ENCODE measurements around the gene EIF5A. TPM values are rescaled to one million over a fixed set of nuclear protein-coding genes. Genes with fewer than 3 reads are reported as not detected.

EIF5A gene
- polyA plus RNA-seq, 1 donor (not counting 4 experiments of a cell fraction or from before 2014, with no cell fraction given): 948 TPM

GRCh38 chr17:7304179-7304578 is 3.2 kb upstream of the EIF5A start:
- Histone ChIP-seq H3K9me3 (ENCODE audit: control insufficient read depth, low read depth, low read length) (no peaks in the 10 kb centered on the region), H4K20me1 (ENCODE audit: control insufficient read depth, extremely low read depth, insufficient read depth, low read length) (peaks cover 8% of the 10 kb centered on the region), H3K27me3 (ENCODE audit: control insufficient read depth, extremely low read depth, insufficient read depth, low read length) (no peaks in the 10 kb centered on the region), H3K36me3 (ENCODE audit: control insufficient read depth in 2 of 2, extremely low read depth in 1 of 2, insufficient read depth in 2 of 2, low read length in 2 of 2) (peaks cover 1 to 2% of the 10 kb centered on the region in 2 experiments), H3K4me3 (ENCODE audit: control insufficient read depth in 2 of 3, extremely low read depth in 1 of 3, insufficient read depth in 2 of 3, low read depth in 1 of 3, low read length in 3 of 3) (no peak overlapping the region), H3K9ac (ENCODE audit: control insufficient read depth, extremely low read depth, insufficient read depth, low read length) (no peak overlapping the region), H2AFZ (ENCODE audit: control insufficient read depth, low read length) (no peak overlapping the region), H3K9me1 (ENCODE audit: control insufficient read depth, extremely low read depth, insufficient read depth, low read length) (no peaks in the 10 kb centered on the region), H3K79me2 (ENCODE audit: control insufficient read depth, insufficient read depth, low read length) (peaks cover 17% of the 10 kb centered on the region), H3K4me2 (ENCODE audit: control insufficient read depth, extremely low read depth, insufficient read depth, low read depth, low read length) (no peak overlapping the region), H3K4me1 (ENCODE audit: control insufficient read depth, extremely low read depth, insufficient read depth, low read length) (peaks cover 5% of the 10 kb centered on the region), H3K27ac (ENCODE audit: control insufficient read depth, insufficient read depth, low read length) (no peak overlapping the region)
- FAIRE-seq (no peak), DNase-seq (ENCODE audit: low read depth, low spot score) (no peak)
- TF ChIP-seq EZH2 (IDR thresholded peaks at IDR 0.05; ENCODE audit: low read length) (no peak), CTCF (optimal IDR thresholded peaks at IDR 0.05 in 1 of 3, IDR thresholded peaks at IDR 0.05 in 1 of 3, conservative IDR thresholded peaks at IDR 0.05 in 1 of 3; ENCODE audit: extremely low read depth in 1 of 3, insufficient read depth in 2 of 3, low read length in 3 of 3) (no peak)
- dilution Hi-C loops (cut with MboI; ENCODE audit: extremely low pct_ligation_motif_present, low sequenced_read_pairs): no loop called here

- Histone ChIP-seq H3K4me1 (ENCODE audit: control insufficient read depth, extremely low read depth, insufficient read depth, low read length) (peaks cover 26% of the 10 kb centered on the region), H3K9ac (ENCODE audit: control insufficient read depth, extremely low read depth, insufficient read depth, low read length) (peak overlapping the region; percentile 100), H3K9me3 (ENCODE audit: control insufficient read depth, low read depth, low read length) (no peaks in the 10 kb centered on the region), H3K4me3 (ENCODE audit: control insufficient read depth in 2 of 3, extremely low read depth in 1 of 3, insufficient read depth in 2 of 3, low read depth in 1 of 3, low read length in 3 of 3) (peak overlapping the region; percentile 93 to 99 (median 95)), H3K9me1 (ENCODE audit: control insufficient read depth, extremely low read depth, insufficient read depth, low read length) (no peaks in the 10 kb centered on the region), H4K20me1 (ENCODE audit: control insufficient read depth, extremely low read depth, insufficient read depth, low read length) (peaks cover 39% of the 10 kb centered on the region), H3K79me2 (ENCODE audit: control insufficient read depth, insufficient read depth, low read length) (peaks cover 49% of the 10 kb centered on the region), H3K36me3 (ENCODE audit: control insufficient read depth in 2 of 2, extremely low read depth in 1 of 2, insufficient read depth in 2 of 2, low read length in 2 of 2) (peaks cover 26 to 37% of the 10 kb centered on the region in 2 experiments), H3K27me3 (ENCODE audit: control insufficient read depth, extremely low read depth, insufficient read depth, low read length) (no peaks in the 10 kb centered on the region), H2AFZ (ENCODE audit: control insufficient read depth, low read length) (no peak overlapping the region), H3K27ac (ENCODE audit: control insufficient read depth, insufficient read depth, low read length) (peak overlapping the region; percentile 99), H3K4me2 (ENCODE audit: control insufficient read depth, extremely low read depth, insufficient read depth, low read depth, low read length) (peak overlapping the region; percentile 80)
- DNase-seq (ENCODE audit: low read depth, low spot score): no peak
- FAIRE-seq: no peak
- dilution Hi-C loops (cut with MboI; ENCODE audit: extremely low pct_ligation_motif_present, low sequenced_read_pairs): no loop called here
- no peak for TF ChIP-seq EZH2 (IDR thresholded peaks at IDR 0.05; ENCODE audit: low read length)
- TF ChIP-seq CTCF (optimal IDR thresholded peaks at IDR 0.05 in 1 of 3, IDR thresholded peaks at IDR 0.05 in 1 of 3, conservative IDR thresholded peaks at IDR 0.05 in 1 of 3; ENCODE audit: extremely low read depth in 1 of 3, insufficient read depth in 2 of 3, low read length in 3 of 3): no peak
Measured at GRCh38 chr17:7307686-7308624, 527 bp downstream of the EIF5A start.

All from keratinocyte (primary cell).